NT2/D1 (cell line): ENCODE results near the gene MRPL24.

Source experiments
- SUZ12 ChIP-seq: IDR thresholded peaks from 2 replicates; pipeline ENCODE4 v1.6.1; 2011; ENCODE audit not compliant: insufficient read length, insufficient read depth; ENCODE audit errors: extremely low read depth
- ZNF274 ChIP-seq: IDR thresholded peaks from 2 replicates; pipeline ENCODE4 v1.6.1; 2011; ENCODE audit warnings: mild to moderate bottlenecking, low read depth, low read length

GRCh38 chr1:156692925-156693847 is 47.7 kb downstream of the MRPL24 start:
- TF ChIP-seq SUZ12 (no peak), ZNF274 (no peak)
